ENCODE measurements around the gene GRB14.

Gene GRB14

DNA sequence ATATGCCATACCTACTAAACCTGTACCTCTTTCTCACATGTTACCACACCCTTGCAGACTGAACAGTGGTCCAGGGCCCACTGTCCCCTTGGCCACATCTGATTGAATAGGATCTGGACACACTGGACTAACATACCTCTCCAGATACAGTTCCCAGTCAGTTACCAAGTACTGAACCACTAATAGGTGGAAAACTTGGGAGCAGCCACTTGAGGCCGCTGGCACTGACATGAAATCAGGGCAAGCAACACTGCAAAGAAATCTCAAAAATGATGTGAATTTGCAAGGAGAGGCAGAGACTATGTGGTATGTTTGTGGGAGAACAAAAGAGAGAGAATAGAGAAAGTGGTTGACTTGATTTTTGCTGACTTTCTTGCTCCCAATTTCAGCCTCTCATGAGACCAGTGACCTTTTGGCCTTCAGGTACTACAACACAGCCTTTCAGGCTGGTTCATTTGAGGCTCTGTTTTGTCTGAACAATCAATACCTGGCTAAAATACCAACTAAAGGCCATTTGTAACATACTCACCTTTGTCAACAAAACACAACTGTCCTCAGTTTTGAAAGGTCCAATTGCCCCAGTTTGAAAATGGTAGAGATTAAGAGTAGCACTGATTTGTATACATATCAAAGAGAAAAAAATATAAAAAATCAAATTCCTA is 7.8 kb downstream of the GRB14 start:
- no peak for DNase-seq (ENCODE audit: low spot score)

DNA sequence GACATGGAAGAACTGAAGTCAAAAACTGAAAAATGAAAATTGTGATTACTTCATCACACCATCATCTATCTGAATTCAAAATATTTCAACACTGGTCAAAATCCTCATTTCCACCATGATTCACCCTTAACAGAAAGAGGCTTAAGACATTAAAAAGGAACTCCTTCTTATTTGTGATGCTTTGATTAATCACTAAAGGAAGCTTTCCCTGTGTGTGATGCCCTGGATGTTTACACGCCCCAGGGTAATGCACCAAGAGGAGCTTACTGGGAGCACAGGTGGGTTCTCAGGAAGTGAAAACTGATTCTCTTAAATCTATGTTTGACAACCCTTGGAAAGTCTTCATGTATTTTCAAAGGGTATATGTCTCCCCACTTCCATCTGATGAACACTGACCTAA is 11.5 kb downstream of the GRB14 start:
- DNase-seq (ENCODE audit: low spot score) = no peak

DNA sequence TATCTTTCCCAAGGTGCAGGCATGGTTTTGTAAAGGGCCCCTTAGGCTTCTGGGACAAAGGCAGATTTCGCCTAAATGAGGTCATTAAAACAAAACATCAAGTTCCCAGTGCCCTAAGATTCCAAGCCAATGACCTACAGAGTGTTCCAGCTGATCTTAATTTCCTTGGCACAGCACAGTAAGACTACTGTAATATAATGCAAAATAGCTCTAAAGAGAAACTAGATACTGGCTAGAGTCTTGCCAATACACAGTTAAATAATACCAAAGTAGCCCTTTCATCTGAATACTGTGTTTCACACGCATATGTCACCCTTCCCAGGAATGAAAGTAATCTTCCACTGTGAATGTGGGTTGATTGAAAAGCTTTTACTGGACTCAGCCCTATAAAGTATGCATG is 14.7 kb downstream of the GRB14 start:
- no peak for DNase-seq (ENCODE audit: low spot score)

DNA sequence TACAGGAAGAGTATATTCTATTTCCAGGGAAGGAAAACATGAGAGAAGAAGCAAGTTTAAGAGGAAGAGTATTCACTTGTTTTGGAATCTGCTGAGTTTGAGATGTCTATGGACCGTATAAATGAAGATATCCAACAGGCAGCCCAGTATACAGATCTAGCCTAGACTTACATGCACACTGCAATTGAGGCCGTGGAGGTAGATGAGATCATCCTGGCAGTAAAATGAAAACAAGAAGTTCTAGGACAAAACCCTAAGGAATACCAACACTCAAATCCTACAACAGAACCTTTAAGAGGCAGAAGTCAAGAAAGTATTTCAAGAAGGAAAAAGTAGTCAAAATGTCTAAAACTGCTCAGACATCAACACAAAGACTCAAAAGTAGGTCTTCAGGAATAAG is 16.0 kb downstream of the GRB14 start:
- DNase-seq (ENCODE audit: low spot score) = no peak

DNA sequence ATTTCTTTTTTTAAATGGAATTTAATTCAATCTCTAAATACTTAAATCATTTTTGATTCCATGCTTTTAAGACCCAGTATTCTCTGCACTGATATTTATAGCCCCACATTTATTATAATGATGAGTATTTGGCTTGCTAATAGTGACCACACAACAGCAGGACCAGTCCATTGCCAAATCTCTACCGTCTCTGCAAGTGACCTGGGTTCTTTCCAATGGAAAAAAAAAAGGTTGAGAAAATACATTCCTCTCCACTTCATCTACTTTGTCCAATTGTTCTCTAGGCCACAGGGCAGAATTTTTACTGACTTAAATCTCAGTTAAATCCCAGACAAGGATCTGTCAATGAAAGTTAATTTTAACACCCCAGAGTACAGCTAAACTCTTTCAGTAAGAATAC is 20.5 kb downstream of the GRB14 start:
- no peak for DNase-seq (ENCODE audit: low spot score)

DNA sequence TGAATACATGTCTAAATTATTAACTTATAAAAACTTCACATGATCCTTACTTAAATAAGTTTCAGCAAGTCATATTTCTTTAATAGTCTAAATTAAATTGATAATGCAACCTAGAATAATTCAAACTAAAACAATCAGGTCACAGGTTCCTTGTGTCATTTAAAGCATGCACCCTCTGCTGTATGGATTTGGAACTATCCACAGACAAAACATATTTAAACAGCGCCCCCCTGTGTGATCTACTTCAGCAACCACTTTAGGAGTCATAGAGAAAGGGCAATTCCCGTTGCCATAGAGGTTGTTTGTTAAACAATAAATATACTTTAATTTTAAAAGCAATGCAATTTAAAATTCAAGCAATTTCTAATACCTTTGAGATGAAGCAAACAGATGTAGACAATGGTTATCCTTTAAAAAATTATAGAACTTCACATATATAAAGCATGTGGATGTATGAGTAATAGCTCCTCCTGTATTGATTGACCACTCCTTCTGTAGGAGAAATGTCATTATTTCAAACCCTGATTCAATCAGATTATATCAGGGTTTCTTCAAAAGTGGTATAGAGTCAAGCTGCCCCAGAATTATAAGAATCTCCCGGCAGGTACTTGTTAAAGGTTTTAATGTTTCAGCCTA is 21.2 kb downstream of the GRB14 start:
- no peak for DNase-seq (ENCODE audit: low spot score)

DNA sequence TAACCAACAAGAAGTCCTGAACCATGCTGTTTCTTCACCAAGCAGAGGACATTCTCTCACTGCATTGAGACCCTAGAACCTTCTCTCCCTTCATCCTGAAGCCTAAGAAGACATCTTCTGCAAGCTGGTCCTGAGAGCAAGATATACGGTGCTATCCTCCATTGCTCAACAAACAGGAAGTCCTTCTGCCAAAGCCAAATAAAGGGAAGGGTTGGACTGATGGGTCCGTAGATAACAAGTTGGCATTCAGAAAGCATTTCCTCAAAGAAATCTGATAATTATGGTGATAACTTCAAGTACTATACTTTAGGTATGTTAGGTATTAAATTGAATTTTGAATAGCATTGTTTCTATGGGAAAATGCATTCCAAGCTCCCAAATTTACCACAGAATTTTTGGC is 23.3 kb downstream of the GRB14 start:
- DNase-seq (ENCODE audit: low spot score) = no peak

DNA sequence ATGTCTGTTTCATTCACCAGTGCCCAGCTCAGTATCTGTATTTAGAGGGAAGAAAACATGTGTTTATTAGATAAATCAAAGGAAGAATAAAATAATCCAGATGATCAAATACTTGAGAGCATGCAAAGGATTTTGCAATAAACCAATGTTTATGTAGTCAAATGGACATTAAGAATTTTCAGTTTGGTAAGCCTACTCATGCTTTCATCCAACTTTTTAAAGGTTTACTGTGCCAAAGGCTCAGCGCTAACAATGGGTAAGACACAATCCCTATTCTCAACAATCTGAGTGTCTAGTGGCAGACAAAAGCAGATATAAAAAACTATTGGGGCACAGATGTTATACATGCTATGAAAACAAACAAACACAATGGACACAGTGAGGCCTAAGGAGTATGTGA is 26.3 kb downstream of the GRB14 start:
- DNase-seq (ENCODE audit: low spot score) = no peak

DNA sequence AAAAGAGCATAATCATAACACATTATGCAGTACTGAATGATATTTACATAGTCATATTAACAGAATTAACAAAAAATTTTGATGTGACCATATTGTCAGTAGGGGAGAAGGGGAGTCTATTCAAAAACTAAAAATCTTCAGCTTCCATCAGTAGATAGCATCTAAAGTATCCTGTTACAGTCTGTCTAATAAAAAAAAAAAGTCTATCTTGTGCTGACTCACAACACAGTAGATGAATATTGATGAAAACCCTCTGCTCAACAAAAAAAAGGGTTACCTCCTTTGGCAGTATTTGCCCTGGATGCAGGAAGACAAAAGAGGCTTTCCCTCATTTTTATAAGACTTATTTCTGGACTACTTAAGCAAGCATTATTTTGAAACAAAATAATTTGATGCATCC is 27.3 kb downstream of the GRB14 start:
- no peak for DNase-seq (ENCODE audit: low spot score)

DNA sequence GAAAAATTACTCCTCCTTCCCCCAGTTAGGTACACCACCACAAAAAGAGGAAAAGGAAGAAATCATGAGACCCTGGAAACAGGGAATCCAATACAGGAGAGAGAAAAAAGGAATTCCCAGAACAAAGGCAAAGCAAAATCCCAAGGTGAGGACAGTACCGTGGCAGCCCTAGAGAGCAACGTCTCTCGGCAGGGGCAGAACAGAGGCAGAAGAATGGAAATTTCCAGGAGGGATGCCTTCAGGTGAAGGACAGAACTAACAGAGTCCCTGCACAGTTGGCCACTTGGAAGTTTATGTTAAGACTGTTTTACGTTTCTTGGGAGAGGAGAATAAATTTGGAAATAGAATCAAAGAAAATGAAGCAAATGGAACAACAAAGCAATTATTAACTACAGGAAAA is 27.7 kb downstream of the GRB14 start:
- DNase-seq (ENCODE audit: low spot score) = no peak

DNA sequence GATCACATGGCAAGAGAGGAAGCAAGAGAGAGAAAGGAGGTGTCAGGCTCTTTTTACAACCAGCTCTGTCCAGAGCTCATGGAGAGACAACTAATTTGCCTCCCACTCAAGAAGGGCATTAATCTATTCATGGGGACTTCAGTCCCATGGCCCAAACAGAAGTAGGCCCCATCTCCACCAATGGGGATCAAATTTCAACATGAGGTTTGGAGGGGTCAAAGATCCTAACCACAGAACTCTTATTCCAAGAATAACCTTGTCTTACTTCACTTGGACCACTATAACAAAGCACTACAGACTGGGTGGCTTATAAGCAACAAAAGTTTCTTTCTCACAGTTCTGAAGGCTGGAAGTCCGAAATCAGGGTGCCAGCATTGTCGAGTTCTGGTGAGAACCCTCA is 31.8 kb downstream of the GRB14 start:
- DNase-seq (ENCODE audit: low spot score) = no peak

DNA sequence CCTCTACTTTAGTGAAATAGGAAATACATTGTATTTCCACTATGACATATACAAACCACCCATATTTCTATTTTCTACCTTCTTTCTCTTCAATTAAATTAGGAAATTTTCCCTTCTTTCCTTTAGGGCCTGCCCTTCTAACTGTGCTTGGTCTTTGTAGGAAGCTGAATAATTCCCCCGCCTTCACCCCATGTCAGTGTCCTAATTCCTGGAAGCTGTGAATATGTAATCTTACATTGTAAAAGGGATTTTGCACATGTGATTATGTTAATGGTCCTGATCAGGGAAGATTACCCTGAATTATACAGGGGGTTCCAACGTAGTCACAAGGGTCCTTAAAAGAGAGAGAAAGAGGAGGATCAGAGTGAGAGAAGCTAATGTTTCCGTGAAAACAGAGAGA is 40.2 kb downstream of the GRB14 start:
- DNase-seq (ENCODE audit: low spot score) = no peak

DNA sequence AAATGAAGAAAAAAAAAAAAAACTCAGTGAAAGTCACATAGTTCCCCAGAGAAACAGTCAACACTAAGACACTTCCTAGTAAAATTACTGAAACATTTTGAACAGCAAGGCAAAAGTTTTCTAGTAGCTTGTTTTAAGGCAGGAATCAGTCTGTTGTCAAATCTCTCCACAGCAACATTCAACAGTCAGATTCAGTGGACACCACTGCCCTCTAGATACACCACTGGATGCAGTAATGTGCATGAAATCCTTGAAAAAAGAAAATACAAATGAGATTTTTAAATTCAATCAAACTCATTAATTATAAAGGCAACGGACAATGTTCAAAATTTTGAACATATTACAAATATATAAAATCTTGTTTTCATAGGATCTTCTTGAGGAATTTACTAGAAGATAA is 46.4 kb downstream of the GRB14 start:
- DNase-seq (ENCODE audit: low spot score) = no peak

DNA sequence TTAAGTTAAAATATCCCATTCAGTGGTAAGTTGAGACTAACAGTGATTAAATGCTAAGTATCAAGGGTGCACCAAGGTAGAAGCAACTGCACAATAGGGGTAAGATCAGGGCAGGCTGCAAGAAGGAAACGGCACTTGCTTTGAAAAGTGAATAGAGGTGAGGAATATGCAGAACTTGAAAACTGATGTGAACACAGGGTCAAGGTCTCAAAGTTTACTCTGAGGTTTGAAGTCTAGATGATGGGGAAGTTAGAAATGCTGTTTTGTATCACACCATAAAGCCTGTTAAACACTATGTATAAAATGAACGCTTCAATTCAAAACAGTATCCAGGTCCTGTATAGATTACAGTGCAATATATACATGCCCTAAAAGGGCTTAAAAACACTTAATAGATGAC is 50.8 kb downstream of the GRB14 start:
- no peak for DNase-seq (ENCODE audit: low spot score)

DNA sequence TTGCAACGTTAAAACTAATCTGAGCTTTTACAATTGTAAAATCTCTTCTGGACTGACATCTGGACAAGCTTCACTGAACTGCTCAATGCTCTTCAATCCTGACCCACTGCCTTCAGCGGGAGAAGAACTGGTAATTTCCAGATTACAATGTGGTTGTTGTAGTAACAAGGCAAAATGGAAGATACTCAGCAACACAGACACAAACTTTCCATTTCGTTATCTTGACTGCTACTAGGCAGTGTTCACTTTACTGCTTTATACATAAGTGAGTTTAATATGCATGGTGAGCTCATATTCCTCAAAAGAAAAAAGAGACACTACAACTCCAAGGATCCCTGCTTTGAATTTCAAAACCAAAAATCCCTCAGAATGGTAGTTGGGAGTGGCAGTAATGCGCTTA is 51.9 kb downstream of the GRB14 start:
- DNase-seq (ENCODE audit: low spot score) = no peak

DNA sequence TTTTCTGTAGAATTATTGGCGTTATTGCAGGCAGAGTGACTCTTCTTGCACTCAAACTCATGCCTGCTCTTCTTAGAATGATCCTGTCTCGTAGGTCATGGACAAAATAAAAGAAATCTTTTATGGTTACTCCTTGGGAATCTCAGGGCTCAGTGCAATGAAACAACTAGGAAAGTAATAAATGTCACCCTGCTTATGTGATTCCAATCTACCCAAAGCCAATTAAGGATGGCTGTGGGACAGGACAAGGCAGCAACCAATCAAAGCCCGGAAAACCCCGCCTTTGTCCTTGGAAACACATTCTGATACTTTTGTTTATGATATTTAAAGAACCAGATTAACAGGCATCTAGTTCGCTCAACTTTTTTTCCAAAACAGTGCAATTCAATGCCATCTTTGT is 53.0 kb downstream of the GRB14 start:
- DNase-seq (ENCODE audit: low spot score) = no peak

DNA sequence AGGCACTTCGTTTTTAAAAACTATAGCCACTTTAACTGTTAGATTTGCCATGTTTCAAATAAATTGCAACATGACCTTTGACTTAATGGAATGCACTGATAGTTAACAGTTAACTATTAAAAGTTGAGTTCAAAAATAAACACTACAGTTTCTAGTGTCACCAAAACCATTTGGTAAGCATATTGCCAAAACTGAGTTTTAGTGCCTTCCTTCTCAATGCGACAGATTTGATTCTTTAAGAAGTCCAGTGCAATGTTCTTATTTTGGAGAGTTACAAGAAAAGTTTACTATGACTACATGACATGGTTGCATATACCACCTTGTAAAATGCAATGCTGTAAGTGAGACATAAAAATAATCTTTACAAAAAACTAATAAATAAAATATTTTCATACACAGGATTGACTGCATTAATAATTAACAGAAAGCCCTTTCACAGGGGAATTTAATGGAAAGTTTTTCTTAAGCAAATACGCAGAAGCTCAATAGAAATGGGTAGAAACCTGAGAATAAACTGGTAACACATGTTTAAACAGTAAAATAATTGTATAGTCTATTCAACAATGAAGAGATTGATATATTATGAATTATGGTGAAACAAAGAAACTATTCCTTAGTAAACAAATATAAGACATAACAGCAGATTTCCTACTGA is 53.8 kb downstream of the GRB14 start:
- no peak for DNase-seq (ENCODE audit: low spot score)

DNA sequence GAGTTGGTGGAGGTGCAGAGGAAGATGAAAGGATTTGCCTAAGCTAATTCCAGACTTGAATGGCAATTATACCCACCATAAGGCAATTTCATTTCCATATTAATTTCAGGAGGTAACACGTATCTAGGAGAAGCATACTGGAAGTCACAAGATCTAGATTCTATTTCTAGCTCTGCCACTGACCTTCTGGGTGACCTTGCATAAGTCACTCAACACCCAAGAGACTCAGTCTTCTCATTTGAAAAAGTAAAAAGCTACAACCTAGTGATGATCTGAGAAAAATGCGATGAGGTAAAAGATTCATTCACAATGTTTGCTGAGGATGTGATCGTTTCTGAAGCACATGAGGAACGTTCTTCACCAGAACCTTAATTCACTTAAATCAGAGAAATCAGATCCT is 55.9 kb downstream of the GRB14 start:
- no peak for DNase-seq (ENCODE audit: low spot score)

DNA sequence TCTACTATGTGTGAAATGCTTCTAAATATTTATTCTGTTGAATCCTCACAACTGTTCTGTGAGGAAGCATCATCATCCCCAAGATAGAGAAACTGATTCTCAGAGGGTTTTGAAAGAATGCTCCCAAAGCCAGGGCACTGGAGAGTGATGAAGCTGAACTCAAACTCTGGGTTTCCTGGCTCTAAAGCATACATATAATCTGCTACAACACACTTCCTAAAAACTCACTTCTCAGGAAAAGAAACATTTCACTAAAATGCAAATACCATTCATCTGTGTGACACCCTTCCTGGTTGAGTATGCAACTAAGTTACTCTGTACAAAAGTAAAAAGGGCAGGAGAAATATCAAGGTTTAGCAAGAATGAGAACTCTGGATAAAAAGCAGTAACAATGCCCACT is 58.6 kb downstream of the GRB14 start:
- DNase-seq (ENCODE audit: low spot score) = no peak

DNA sequence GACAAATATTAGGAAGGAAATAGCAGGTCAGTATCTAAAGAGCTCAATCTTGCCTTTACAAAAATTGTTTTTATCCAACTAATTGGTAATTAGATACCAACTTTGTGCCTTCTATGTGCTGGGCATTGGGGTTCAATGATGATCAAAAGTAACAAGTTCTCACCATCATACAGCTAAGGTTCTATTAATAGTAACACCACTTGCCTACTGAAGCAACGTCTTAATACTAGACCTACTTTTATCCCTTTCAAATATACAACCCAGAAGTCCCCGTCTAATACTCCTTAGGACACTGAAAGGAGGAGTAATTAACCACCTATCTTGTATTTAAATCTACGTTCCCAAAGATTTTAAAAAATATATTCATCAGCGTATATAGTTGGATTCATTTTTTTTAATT is 59.3 kb downstream of the GRB14 start:
- DNase-seq (ENCODE audit: low spot score) = no peak

DNA sequence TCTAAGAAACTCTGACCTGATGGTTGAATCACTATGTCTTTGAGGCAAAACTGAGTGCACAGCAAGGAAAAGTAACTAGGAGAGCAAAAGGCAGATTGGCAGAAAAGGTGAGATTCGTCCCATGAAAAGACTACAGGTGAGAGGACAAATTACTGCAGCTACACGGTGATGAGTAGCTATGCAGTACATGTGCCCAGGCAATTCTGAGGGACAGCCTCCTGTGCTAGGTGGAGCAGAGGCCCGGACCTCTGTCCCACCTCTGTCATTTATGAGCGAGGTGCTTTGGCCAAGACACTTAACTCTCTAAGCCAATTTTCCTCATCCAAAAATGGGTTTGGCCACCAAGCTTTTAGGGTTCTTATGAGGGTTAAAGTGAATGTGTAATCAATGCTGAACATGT is 59.9 kb downstream of the GRB14 start:
- DNase-seq (ENCODE audit: low spot score) = no peak

DNA sequence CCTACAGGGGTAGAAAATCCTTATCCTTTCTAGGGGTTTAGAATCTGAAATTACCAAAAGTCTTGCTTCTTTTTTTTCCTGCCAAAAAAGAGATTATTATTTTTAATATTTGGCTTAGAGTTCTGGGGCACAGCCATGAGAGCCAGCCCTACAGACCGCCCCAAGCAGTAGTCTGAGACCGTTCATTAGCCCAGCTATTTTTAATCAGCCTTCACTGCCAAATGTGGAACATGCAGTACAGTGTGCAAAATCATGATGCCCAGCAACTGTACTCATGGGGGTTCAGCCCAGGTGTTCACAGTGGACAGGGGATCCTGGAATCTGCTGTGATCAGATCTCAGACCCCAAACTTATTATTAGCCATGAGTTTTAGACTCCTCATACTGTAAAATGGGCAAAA is 60.4 kb downstream of the GRB14 start:
- no peak for DNase-seq (ENCODE audit: low spot score)

DNA sequence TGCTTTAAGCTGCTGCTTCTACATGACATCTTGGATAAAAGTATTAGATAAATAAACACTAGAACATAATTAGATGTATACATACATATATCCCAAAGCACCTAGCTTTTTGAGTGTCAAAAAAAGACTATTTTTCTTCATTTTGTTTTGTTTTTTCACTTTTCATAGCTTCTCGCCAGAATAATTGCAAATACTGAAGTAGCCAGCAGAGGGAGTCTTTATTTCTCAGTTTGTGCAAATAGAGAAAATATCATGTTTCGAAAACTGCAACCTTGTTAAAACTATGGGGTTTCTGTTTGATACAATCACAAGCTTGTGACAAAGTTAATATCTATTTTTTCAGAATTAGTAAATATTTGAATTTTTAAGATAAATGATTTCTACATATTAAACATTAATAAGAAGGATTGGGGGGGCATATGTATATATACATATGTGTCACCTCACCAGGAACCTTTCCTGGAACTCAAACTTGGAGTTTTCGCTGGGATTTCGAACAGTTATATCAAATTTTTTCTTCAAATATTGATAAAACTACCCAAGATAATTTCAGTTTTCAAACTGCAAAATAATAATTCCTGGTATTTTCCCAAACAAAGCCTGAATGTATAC is 61.0 kb downstream of the GRB14 start:
- DNase-seq (ENCODE audit: low spot score) = no peak

All from putamen (tissue), 1 donor.